ENCODE results near the gene SIK1. TPM values are rescaled to one million over a fixed set of nuclear protein-coding genes. Genes with fewer than 3 reads are reported as not detected.

The SIK1 gene
- total RNA-seq, 2 donors from 2014 or later: 3.9 to 33.5 TPM

DNA sequence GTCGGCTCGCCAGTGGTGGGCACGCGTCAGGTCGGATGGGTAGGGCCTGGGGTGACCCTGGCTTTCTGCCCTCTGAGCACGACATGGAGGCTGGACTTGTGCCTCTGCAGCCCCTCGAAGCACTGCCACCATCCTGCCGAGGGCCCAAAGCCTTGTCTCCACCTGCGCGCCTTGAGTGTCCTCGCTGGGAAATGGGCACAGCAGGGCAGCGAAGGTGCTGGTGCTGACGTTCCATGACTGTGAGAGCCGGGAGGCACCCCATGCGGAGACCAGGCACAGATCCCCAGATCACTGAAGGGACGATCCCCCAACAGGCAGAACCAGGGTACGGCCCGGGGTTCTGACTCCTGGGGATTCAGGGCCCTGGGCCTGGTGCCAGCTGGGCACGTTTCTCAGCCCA, 60.3 kb downstream of the SIK1 start:
- Histone ChIP-seq H3K36me3 (no peaks in the 10 kb centered on the region), H3K4me3 (no peak overlapping the region), H3K4me1 (peaks cover 0 to 15% of the 10 kb centered on the region in 2 donors), H3K9me3 (no peaks in the 10 kb centered on the region), H3K27me3 (no peaks in the 10 kb centered on the region), H3K27ac (no peak overlapping the region)
- TF ChIP-seq, protein P1, sequence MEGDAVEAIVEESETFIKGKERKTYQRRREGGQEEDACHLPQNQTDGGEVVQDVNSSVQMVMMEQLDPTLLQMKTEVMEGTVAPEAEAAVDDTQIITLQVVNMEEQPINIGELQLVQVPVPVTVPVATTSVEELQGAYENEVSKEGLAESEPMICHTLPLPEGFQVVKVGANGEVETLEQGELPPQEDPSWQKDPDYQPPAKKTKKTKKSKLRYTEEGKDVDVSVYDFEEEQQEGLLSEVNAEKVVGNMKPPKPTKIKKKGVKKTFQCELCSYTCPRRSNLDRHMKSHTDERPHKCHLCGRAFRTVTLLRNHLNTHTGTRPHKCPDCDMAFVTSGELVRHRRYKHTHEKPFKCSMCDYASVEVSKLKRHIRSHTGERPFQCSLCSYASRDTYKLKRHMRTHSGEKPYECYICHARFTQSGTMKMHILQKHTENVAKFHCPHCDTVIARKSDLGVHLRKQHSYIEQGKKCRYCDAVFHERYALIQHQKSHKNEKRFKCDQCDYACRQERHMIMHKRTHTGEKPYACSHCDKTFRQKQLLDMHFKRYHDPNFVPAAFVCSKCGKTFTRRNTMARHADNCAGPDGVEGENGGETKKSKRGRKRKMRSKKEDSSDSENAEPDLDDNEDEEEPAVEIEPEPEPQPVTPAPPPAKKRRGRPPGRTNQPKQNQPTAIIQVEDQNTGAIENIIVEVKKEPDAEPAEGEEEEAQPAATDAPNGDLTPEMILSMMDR (IDR thresholded peaks at IDR 0.05): no peak
- DNase-seq (ENCODE audit: low spot score): no peak

DNA sequence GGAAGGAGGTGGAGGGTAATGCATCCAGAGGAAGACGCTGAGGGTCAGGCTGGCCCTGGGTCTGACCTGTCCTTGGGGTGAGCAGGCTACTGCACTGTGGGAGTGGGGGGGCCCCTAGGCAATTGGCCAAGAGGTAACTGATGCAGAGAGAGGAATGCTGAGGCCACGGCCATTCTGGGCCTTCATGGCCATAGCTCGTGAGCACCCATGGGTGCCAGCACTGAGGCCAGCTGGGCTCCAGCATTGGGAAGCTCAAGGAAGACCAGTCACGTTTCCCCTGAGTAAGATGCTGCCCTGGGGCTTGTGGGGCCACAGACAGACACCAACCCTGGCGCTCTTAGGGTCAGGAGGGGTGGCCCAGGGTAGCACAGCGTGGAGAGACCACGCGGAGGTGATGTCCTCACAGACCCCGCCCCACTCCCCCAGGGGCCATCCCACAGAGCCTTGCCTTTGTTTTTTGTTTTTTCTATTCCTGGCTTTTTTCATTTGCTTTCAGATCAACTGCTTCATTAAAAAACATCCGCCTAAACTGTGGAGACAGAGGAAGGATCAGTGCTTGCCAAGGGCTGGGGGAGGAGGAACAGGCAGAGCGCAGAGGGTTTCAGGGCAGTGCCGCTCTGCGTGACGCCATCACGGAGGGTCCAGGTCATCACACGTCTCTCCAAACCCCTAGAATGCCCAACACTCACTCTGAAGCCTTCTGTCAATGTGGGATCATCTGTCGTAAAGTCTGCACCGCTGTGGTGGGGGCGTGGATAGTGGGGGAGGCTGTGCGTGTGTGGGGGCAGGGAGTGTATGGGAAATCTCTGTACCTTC, 61.1 kb downstream of the SIK1 start:
- TF ChIP-seq, protein P1 (IDR thresholded peaks at IDR 0.05): no peak

GRCh38 chr21:43364851-43365424, 62.0 kb downstream of the SIK1 start:
- Histone ChIP-seq H3K27ac (no peak overlapping the region), H3K4me1 (peaks cover 0 to 28% of the 10 kb centered on the region in 2 donors), H3K9me3 (no peaks in the 10 kb centered on the region), H3K36me3 (no peaks in the 10 kb centered on the region), H3K4me3 (no peak overlapping the region), H3K27me3 (no peaks in the 10 kb centered on the region)
- DNase-seq (ENCODE audit: low spot score): no peak
- TF ChIP-seq, protein P1 (IDR thresholded peaks at IDR 0.05): no peak

More for the DNA sequence above, 61.1 kb downstream of the SIK1 start:
- DNase-seq (ENCODE audit: low spot score): no peak
- Histone ChIP-seq H3K27ac (no peak overlapping the region), H3K4me1 (peaks cover 0 to 23% of the 10 kb centered on the region in 2 donors), H3K36me3 (no peaks in the 10 kb centered on the region), H3K27me3 (no peaks in the 10 kb centered on the region), H3K9me3 (no peaks in the 10 kb centered on the region), H3K4me3 (no peak overlapping the region)

Other genes starting within 250 kb of the SIK1 start
- gene HSF2BP, start 232.4 kb upstream of the SIK1 start, total RNA-seq: under 1 TPM; 0.44 to 0.67 TPM
- gene RRP1B, start 232.4 kb upstream of the SIK1 start, total RNA-seq: 10 to 100 TPM; 10.5 to 16.0 TPM

Measured in right atrium auricular region (tissue), 2 donors.